Breast epithelium (tissue), 4 donors: Measurements from ENCODE around the gene P4HA1. TPM values are rescaled to one million over a fixed set of nuclear protein-coding genes. Genes with fewer than 3 reads are reported as not detected.
"Not testable (repeated sequence)": the region's sequence is repeated elsewhere in the genome, so short reads cannot be mapped to it uniquely, and the experiment has no call there.

Experiments
- DNase-seq, 2 donors: peaks; one replicate each; pipeline ENCODE4 v3.0.0-alpha.2; 2019; ENCODE audit warnings: low spot score in 2 of 2
- H3K27ac ChIP-seq, 2 donors: fragments of 200-600 bp; sonication (generic) in 1 of 2; one replicate each; pipeline ENCODE4 v1.5.1; 2016 to 2019; ENCODE audit warnings: mild to moderate bottlenecking in 1 of 2
- H3K27me3 ChIP-seq, 2 donors: fragments of 200-600 bp; sonication (generic) in 1 of 2; one replicate each; pipeline versions ENCODE4 v1.5.1 to v1.6.0; 2017 to 2019; ENCODE audit warnings: control low read depth in 1 of 2, mild to moderate bottlenecking in 1 of 2
- H3K36me3 ChIP-seq: fragments of 200-600 bp; one replicate; pipeline ENCODE4 v1.5.1; 2019
- H3K4me1 ChIP-seq, 2 donors: fragments of 200-600 bp; sonication (generic); one replicate each; pipeline ENCODE4 v1.5.1; 2016 to 2019; ENCODE audit warnings: control low read depth in 1 of 2
- H3K4me3 ChIP-seq, 3 donors: fragments of 200-600 bp; sonication (generic); 1 replicate in 2 of 3; 2 replicates in 1 of 3; pipeline ENCODE4 v1.5.1; 2016 to 2019; ENCODE audit warnings: mild to moderate bottlenecking in 3 of 3, moderate library complexity in 2 of 3
- H3K9me3 ChIP-seq, 2 donors: fragments of 200-600 bp; sonication (generic) in 1 of 2; one replicate each; pipeline ENCODE4 v1.5.1; 2016 to 2019; ENCODE audit warnings: control low read depth in 1 of 2
- POLR2A ChIP-seq: fragments of 450-650 bp; IDR thresholded peaks from one replicate; pipeline ENCODE4 v1.6.1; 2016; ENCODE audit warnings: antibody characterized with exemption, mild to moderate bottlenecking, moderate library complexity
- POLR2AphosphoS5 ChIP-seq, 3 donors: sonication (generic); formaldehyde crosslinking; IDR thresholded peaks; one replicate each; pipeline ENCODE4 v1.6.1; 2017; ENCODE audit warnings: antibody characterized with exemption in 3 of 3
- intact Hi-C: fragments of 100-400 bp; cut with DNase I; formaldehyde crosslinking; loops from one replicate; pipeline ENCODE4 v1.15.1; 2023; ENCODE audit warnings: low total_unique reads
- total RNA-seq, 3 donors: library from RNA; depleted of rRNA; stranded (reverse); fragments of >200 nt; gene quantifications; one replicate each; pipeline ENCODE4 v1.1.0, GENCODE V29; 2016
- TF ChIP-seq, protein P1 (sequence below), 3 donors: fragments of 450-650 bp; IDR thresholded peaks; one replicate each; pipeline ENCODE4 v1.5.1; 2016 to 2017; ENCODE audit warnings: antibody characterized with exemption in 3 of 3, mild to moderate bottlenecking in 3 of 3, moderate library complexity in 3 of 3

Gene P4HA1
- total RNA-seq, 3 donors from 2014 or later: 25.0 to 42.1 (median 34.1) TPM

DNA sequence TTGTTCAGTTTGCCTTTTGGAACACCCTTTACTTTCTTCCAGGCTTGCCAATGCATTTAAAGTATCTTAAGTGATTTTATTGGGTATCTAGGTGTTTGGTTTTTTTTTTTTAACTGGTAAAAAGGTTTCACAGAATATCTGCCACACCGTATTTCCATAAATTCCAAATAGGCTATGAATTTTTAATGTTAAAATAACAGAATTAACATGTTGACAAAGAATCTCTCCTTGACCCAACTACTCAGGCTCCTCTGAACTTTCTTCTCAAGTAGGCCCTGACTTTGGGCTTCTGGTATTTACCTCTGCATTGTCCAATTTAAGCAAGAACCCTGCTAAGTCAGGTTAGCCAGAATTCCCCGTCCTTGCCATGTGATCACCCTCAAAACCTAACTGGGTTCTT lies 80.9 kb downstream of the P4HA1 start:
- no peak for DNase-seq
- H3K36me3 ChIP-seq: no peaks in the 10 kb centered on the region
- no peaks in the 10 kb centered on the region for H3K4me1 ChIP-seq
- H3K9me3 ChIP-seq: no peaks in the 10 kb centered on the region
- intact Hi-C loops: no loop called here
- H3K27ac ChIP-seq: no peak overlapping the region
- TF ChIP-seq, protein P1, sequence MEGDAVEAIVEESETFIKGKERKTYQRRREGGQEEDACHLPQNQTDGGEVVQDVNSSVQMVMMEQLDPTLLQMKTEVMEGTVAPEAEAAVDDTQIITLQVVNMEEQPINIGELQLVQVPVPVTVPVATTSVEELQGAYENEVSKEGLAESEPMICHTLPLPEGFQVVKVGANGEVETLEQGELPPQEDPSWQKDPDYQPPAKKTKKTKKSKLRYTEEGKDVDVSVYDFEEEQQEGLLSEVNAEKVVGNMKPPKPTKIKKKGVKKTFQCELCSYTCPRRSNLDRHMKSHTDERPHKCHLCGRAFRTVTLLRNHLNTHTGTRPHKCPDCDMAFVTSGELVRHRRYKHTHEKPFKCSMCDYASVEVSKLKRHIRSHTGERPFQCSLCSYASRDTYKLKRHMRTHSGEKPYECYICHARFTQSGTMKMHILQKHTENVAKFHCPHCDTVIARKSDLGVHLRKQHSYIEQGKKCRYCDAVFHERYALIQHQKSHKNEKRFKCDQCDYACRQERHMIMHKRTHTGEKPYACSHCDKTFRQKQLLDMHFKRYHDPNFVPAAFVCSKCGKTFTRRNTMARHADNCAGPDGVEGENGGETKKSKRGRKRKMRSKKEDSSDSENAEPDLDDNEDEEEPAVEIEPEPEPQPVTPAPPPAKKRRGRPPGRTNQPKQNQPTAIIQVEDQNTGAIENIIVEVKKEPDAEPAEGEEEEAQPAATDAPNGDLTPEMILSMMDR (IDR thresholded peaks at IDR 0.05): no peak
- TF ChIP-seq POLR2AphosphoS5 (IDR thresholded peaks at IDR 0.05) (no peak), POLR2A (no peak)
- H3K4me3 ChIP-seq: no peak overlapping the region
- no peaks in the 10 kb centered on the region for H3K27me3 ChIP-seq

DNA sequence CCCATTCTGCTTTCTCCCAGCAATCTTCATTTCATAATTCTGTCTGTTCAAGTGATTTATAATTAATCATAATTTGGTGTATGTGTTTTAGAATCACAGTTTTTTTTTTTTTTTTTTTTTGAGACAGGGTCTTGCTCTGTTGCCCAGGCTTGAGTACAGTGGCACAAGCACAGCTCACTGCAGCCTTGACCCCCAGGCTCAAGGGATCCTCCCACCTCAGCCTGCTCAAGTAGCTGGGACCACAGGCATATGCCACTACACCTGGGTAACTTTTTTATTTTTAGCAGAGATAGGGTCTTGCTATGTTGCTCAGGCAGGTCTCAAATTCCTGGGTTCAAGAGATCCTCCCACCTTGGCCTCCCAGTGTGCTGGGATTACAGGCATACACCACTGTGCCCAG lies 92.8 kb downstream of the P4HA1 start:
- Histone ChIP-seq H3K27ac (no peak overlapping the region), H3K36me3 (no peaks in the 10 kb centered on the region), H3K27me3 (no peaks in the 10 kb centered on the region), H3K4me1 (no peaks in the 10 kb centered on the region), H3K4me3 (no peak overlapping the region), H3K9me3 (no peaks in the 10 kb centered on the region)
- intact Hi-C loops: no loop called here
- TF ChIP-seq POLR2A (no peak), POLR2AphosphoS5 (IDR thresholded peaks at IDR 0.05) (no peak)
- TF ChIP-seq, protein P1 (IDR thresholded peaks at IDR 0.05): no peak
- no peak for DNase-seq

DNA sequence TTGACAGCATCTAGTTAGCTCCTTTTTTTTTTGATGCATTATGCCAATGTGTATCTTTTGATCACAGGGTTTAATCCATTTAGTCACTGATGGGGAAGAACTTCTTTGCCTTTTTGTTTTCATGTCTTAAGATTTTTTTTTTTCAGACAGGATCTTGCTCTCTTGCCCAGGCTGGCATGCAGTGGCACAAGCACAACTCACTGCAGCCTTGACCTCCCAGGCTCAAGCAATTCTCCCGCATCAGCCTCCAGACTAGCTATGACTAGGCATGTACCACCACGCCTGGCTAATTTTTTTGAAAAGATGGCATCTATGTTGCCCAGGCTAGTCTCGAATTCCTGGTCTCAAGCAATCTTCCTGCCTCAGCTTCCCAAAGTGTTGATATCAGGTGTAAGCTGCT lies 95.7 kb downstream of the P4HA1 start:
- Histone ChIP-seq H3K27ac (no peak overlapping the region), H3K4me1 (no peaks in the 10 kb centered on the region), H3K27me3 (no peaks in the 10 kb centered on the region), H3K36me3 (no peaks in the 10 kb centered on the region), H3K9me3 (peaks cover 0 to 3% of the 10 kb centered on the region in 2 donors), H3K4me3 (no peak overlapping the region)
- TF ChIP-seq, protein P1 (IDR thresholded peaks at IDR 0.05): no peak
- TF ChIP-seq POLR2AphosphoS5 (IDR thresholded peaks at IDR 0.05) (no peak), POLR2A (no peak)
- intact Hi-C loops: no loop called here
- no peak for DNase-seq

DNA sequence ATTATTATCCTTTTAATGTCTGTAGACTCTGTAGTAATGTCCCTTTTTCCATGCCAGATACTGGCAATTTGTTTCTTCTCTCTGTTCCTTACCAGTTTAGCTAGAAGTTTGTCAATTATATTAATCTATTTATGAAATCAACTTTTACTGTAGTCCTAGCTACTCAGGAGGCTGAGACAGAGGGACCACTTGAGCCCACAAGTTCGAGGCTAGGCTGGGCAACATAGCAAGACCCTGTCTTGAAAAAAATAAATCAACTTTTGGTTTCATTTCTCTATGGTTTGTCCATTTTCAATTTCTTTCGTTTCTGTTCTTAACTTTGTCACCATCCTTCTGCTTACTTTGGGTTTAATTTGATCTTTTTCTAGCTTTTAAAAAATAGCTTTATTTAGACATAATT lies 99.6 kb downstream of the P4HA1 start:
- no peak for TF ChIP-seq POLR2AphosphoS5 (IDR thresholded peaks at IDR 0.05)
- Histone ChIP-seq H3K9me3 (peaks cover 0 to 3% of the 10 kb centered on the region in 2 donors), H3K36me3 (no peaks in the 10 kb centered on the region), H3K27ac (no peak overlapping the region), H3K4me3 (no peak overlapping the region), H3K4me1 (no peaks in the 10 kb centered on the region), H3K27me3 (no peaks in the 10 kb centered on the region)
- intact Hi-C loops: no loop called here
- DNase-seq: no peak

DNA sequence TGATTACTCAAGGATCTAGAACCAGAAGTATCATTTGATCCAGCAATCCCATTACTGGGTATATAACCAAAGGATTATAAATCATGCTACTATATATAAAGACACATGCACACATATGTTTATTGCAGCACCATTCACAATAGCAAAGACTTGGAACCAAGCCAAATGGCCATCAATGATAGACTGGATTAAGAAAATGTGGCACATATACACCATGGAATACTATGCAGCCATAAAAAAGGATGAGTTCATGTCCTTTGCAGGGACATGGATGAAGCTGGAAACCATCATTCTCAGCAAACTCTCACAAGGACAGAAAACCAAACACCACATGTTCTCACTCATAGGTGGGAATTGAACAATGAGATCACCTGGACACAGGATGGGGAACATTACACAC lies 101.2 kb downstream of the P4HA1 start:
- DNase-seq, H3K4me1 ChIP-seq, intact Hi-C loops, H3K27me3 ChIP-seq, H3K4me3 ChIP-seq, H3K9me3 ChIP-seq, H3K36me3 ChIP-seq, H3K27ac ChIP-seq: not testable (repeated sequence)

DNA sequence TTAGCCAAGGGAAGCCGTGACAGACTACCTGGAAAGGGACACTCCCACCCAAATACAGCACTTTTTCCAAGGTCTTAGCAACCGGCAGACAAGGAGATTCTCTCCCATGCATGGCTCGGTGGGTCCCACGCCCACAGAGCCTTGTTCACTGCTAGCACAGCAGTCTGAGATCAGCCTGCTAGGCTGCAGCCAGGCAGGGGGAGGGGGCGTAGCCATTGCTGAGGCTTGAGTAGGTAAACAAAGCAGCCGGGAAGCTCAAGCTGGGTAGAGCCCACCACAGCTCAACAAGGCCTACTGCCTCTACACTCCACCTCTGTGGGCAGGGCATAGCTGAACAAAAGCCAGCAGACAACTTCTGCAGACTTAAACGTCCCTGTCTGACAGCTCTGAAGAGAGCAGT lies 106.9 kb downstream of the P4HA1 start:
- H3K36me3 ChIP-seq, intact Hi-C loops, H3K9me3 ChIP-seq, DNase-seq, H3K4me3 ChIP-seq, H3K27ac ChIP-seq, H3K4me1 ChIP-seq, H3K27me3 ChIP-seq: not testable (repeated sequence)

DNA sequence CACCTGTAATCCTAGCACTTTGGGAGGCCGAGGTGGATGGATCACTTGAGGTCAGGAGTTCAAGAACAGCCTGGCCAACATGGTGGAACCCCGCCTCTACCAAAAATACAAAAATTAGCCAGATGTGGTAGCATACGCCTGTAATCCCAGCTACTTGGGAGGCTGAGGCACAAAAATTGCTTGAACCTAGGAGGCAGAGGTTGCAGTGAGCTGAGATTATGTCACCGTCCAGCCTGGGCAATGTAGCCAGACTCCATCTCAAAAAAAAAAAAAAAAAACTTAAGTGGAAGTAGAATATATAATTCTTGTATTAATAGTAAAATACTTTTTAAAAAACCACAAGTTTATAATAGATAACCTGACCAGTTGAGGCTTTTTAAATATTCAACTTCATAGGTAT lies 112.0 kb downstream of the P4HA1 start:
- H3K4me3 ChIP-seq, H3K9me3 ChIP-seq, H3K27me3 ChIP-seq, intact Hi-C loops, H3K27ac ChIP-seq, H3K4me1 ChIP-seq, DNase-seq, H3K36me3 ChIP-seq: not testable (repeated sequence)
